GM18519 (cell line): Measurements from ENCODE around the gene DEGS1.

Experiments
- ATAC-seq: cut with Tn5 transposase; IDR thresholded peaks from one replicate; pipeline ENCODE4 v1.9.1; 2021; ENCODE audit warnings: mild to moderate bottlenecking, moderate library complexity; ENCODE audit not compliant: unreplicated experiment, low FRiP score

The DEGS1 gene

DNA sequence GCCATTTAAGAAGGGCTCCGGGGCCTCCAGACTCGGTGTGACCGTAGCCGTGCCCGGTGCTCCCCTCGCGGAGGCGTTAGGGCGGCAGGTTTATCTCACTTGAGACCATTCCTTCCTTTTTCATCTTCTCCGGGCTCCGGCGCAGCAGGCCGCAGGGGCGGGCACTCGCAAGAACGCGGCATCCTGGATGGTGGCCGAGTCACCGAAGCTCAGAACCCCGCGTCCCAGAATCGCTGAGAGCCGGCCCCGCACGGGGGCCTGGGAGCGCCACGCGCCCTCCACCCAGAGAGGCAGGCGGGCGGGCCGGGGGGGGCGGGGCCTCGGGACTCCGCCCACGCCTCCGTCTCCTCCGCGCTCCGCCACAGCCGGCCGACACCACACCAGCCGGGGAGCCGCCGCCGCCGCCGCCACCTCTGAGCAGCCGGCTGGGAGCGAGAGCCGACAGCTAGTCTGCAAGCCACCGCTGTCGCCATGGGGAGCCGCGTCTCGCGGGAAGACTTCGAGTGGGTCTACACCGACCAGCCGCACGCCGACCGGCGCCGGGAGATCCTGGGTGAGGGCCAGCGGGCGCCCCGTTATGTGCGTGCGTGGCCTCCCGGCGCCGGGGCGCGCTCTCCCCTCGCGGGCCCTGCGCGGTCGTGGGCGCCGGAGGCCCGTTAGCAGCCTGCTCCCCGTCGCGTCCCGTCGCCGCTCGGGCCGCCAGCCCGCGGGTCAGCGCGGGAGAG is at the start of gene DEGS1:
Gene DEGS1 (plus strand): TSS at position 375 of the 725 bp plus-strand sequence. CDS start 97 bp downstream, at position 472.
- peak; percentile 35 for ATAC-seq

DNA sequence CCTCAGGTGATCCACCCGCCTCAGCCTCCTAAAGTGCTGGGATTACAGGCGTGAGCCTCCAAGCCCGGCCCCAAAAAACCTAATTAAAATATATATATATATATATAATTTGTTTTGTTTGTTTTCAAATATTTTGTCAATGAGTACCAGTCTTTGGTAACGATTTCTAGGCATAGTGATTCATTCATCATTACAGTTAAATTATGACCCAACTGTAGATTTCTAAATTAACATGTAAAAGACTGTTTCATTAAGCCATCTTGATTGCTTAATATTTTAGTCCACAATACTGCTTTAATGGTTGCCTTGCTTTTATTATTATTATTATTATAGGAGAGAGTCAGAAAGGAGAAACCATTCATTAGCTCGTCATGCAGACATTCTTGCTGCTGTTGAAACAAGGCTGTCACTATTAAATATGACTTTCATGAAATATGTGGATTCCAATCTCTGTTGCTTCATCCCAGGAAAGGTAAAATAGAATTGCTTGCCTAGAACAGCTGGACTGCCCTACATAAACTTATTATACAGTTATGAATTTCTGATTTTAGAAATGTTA is 49.2 kb upstream of the DEGS1 start:
- no peak for ATAC-seq

DNA sequence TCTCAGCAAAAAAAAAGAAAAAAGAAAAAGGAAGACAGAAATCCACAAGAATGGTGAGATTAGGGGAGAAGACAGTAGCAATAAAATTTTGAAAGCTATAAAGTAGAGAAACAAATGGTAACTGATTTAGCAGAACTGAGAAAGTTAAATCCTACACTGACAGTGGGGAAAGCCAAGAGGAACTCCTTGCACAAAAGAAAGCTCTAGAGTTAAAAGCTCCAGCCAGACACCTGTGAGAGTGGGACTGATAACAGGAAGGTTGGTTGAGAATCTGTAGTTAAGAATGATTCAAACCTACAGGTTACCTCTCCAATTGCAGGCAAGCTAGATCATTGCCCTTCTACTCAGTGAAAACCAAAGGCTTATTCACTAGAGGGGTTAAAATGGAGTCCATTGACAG is 45.5 kb upstream of the DEGS1 start:
- ATAC-seq = no peak

DNA sequence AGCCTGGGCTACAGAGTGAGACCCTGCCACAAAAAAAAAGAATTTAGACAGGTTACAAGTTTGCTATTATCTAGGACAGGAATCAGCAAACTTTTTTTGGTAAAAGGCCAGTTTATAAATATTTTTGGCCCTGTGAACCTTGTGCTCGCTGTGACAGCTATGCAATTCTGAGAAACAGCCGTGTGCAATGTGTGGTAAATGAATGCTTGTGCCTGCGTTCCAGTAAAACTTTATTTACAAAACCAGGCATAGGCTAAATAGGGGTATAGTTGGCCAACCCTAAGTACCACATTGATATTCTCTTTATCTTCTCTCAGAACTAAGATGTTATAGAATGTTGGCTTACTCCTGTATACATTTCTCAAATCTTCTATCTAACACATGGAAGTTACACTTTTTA is 44.8 kb upstream of the DEGS1 start:
- no peak for ATAC-seq

DNA sequence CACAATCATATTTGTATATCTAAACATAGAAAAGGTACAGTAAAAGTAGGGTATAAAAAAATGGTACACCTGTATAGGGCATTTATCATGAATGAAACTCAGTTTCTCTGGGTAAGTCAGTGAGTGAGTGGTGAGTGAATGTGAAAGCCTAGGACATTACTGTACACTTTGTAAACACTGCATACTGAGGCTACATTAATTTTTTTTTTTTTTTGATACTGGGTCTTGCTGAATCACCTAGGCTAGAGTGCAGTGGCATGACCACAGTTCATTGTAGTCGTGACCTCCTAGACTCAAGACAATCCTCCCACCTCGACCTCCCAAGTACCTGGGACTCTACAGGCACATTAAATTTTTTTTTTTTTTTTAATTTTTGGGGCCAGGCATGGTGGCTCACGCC is 41.3 kb upstream of the DEGS1 start:
- ATAC-seq = no peak

DNA sequence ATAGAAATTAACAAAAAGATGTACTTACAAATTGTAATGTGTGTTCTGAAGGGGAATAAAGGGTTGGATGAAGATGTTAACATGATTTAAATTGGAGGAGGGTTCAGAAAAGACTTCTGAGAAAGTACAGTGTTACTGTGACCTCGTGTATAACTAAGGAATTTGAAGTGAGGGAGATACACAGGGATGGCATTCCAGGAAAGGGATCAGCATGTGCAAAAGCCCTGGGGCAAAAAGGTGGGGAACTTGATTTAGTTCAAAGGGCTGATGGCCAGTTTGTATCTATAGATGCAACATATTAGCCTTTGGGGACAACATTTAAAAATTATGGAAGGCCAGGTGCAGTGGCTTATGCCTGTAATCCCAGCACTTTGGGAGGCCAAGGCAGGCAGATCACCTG is 33.3 kb upstream of the DEGS1 start:
- ATAC-seq = no peak

DNA sequence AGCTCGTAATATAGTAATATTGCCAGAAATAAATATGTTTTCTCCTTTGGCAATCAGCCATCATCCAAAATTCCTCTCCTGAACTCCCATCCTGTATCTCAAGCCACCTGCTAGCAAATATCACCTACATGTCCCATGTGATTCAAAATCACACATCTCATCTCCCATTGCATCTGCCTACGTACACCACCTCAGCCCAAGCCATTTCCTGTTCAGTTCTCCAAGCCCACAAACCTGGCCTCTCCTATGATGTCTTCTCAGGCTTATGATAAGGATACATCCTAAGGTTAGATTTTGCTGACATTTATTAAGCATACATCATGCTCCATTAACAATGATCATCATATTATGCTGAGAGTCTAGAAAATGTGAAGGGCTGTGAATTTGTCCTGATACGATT is 31.9 kb upstream of the DEGS1 start:
- ATAC-seq = no peak

DNA sequence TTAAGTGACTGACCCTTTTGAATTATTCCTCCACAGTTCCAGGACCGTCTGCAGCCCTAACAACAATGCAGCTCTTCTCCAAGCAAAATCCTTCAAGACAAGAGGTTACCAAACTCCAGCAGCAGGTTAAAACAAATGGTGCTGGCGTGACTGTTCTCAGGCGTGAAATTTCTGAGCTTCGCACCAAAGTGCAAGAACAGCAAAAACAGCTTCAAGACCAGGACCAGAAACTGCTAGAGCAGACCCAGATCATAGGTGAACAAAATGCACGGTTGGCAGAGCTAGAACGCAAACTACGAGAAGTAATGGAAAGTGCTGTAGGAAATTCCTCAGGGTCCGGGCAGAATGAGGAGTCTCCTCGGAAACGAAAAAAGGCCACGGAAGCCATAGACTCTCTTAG is 25.7 kb upstream of the DEGS1 start:
- ATAC-seq = no peak

DNA sequence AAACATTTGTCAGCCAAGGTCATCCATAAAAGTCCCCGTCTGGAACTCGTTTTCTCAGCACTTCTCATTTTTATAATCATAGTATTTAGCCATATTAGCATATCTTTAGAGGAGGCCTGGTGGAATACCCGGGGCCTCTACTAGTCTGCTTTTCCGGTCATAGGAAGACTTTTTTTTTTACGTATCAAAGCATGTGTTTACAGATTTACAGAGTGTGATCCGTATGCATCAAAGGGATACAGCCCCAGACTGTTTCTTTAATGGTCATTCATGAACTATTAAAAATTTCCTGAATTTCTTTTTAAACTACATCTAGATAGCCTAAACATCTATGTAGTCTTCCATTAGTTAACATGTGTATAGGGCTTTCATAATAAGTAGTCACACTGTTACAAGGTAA is 23.5 kb upstream of the DEGS1 start:
- no peak for ATAC-seq

DNA sequence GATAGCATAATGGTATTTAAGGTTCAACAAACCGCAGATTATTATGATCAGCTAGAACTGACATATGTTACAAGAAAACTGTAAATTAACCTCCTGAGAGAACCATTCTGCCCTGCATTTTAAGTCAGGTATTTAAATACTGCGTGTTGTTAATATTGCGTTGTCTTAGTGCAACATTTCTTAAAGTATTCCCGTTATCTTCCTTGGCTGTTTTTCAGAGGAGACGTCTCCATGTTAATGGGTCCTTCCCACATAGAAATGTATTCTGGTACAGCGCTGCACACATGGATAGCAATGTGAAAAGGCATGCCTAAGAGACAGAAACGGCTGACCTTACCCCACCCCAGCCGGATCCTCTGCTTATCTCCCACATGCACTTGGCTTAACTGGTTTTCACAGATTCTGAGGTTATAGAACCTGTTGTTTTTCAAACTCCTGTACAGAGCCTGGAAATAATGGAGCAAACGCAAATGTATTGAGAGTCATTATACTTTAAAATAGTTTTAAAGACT is 22.8 kb upstream of the DEGS1 start:
- no peak for ATAC-seq

DNA sequence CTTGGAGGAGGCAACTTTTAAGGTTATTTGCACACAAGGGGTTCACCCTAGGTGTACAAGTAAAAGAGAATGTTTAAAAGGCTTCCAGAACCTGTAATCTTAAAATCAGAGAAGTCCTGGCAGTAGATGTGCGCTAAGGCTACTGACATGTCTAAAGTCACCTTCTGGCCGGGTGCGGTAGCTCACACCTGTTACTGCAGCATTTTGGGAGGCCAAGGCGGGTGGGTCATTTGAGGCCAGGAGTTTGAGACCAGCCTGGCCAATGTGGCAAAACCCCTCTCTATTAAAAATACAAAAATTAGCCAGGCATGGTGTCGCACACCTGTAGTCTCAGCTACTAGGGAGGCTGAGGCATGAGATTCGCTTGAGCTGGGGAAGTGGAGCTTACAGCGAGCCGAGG is 20.3 kb upstream of the DEGS1 start:
- no peak for ATAC-seq

DNA sequence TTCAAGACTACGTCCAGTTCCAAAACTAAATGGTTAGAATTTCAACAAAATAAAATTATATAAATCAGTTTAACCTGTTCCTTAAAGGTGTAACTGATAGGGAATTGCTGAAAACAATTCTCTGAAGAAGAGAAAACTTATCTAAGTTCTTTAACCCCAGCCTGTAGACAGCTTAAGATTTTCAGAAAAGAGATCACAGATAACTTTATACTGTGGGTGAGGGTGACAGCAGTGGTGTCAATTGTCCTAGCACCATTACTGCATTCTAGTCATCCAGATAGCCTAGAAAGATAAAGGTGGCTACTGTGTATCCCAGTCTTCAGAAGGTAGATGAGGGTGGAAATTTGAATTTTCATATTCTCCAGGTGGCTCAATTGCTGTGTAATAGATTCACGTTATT is 19.7 kb upstream of the DEGS1 start:
- no peak for ATAC-seq

DNA sequence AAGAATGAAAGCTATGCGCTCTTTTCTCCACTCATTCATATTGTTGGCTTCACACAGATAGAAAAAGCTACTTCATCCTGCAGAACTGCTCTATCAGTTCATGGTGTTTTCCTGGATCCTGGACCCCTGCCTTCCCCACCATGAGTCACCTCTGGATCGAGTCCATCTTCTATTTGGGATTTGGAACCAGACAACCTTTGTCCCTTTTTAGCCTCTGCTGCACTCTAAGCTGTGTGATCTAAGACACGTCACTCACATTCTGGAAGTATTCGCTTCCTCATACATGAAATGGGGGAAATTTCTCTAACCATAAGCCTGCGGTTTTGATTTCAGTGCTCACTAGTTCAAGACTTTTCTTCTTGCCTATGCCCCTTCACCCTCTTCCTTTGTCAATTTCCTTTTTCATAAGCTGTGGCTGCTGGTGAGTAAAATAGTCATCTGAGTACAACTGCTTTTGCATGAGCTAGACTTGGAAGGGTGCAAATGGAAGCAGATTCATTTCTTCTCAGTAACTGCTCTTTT is 14.1 kb upstream of the DEGS1 start:
- peak; percentile 90 for ATAC-seq

DNA sequence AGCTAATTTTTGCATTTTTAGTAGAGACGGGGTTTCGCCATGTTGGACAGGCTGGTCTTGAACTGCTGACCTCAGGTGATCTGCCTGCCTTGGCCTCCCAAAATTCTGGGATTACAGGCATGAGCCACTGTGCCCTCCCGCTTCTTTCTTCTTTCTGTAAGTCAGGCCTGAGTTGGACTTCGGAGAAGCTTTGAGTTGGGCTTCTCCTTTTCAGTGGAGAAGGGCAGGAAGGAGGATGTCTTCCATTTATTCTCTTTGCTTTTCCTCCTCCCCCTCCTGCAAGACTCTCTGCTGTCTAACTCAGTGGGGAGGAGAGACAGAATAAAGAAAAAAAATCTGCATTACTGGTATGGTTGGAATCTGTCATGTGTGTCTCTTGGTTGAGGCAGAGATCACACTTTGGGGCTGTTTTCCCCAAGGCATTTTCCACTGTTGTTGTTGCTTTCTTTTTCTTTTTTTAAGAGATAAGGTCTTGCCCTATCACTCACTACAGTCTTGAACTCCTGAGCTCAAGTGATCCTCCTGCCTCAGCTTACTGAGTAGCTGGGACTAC is 13.2 kb upstream of the DEGS1 start:
- no peak for ATAC-seq

DNA sequence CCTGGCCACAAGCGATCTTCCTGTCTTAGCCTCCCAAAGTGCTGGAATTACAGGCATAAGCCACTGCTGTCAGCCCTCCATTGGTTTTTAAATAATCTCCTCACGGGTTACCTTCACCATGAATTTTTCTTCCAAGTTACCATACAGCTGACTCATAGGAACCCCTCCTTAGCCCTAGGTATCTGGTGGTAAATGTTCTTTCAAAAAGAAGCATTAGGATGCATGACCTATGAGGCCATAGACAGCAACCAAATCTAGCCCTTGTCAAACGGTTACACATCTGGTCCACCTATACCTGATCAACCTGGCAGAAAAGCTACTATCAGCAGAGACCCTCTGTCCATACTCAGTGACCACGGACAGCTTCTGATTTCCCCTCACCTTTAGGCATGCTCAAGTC is 12.7 kb upstream of the DEGS1 start:
- ATAC-seq = no peak

DNA sequence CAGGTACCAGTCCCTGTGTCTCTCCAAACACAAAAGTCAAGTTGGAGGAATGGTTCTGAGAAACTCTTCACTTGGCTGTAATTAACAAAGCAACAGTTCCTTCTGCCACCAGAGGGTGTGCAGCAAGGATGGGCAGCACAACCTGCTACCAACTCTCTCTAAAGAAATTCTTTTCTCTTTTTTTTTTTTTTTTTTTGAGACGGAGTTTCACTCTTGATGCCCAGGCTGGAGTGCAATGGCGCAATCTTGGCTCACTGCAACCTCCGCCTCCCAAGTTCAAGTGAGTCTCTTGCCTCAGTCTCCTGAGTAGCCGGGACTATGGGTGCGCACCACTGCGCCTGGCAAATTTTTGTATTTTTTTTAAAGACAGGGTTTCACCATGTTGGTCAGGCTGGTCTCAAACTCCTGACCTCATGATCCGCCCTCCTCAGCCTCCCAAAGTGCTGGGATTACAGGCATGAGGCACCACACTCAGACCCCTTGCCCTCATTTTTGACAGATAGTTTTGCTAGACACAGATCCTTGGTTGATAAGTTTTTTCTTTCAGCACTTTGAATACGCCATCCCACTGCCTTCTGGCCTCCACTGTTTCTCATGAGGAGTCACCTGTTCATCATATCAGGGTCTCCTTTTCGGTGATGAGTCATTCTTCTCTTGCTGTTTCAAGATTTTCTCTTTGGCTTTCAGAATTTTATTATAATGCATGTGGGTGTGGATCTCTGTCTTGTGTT is 12.1 kb upstream of the DEGS1 start:
- ATAC-seq = no peak

DNA sequence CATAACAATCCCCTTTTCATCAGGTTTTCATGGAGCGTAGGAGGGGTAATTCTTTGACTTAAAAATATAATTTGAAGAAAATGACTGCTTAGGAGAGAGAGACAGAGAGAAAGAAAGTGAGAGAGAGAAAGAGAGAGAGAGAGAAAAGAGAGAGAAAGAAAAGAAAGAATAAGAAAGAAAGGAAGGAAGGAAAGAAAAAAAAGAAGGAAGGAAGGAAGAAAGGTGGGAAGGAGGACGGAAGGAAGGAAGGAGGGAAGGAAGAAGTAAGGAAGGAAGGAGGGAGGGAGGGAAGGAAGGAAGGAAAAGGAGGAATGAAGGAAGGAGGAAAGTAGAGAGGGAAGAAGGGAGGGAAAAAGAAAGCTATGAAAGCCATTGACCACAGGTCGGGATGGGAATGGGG is 10.8 kb upstream of the DEGS1 start:
- no peak for ATAC-seq

DNA sequence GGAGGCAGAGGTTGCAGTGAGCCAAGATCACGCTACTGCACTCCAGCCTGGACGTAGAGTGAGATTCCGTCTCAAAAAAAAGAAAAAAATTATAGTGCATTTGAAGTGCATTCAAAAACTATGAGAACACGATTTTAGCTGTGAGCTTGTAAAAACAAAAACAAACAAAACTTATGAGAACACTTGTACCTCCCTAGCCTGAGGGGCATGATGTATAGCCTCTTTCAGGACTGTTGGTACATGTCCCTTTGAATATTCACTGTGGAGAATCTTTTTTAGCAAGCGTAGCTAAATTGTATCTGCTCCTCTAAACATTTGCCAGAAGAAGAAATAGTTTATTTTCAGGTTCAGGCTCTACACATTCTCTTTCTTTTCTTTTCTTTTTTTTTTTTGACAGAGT is 9.5 kb upstream of the DEGS1 start:
- no peak for ATAC-seq

DNA sequence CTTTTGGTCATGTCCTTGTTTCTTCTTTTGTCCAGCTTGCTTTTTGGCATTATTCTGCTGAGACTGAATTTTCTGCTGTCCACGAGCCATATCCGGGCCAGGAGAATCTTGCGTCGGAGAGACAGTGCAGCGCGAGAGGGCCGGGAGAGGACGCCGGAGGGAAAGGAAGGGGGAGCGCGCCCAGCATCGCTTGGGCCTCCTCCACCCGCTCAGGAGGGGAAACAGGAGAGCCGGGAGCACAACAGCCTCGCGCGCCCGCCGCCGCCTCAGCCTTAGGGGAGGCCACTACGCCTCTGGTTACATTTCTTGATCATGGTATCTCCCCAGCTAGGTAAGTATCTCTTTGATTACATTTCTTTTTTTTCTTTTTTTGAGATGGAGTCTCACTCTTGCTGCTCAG is 7.4 kb upstream of the DEGS1 start:
- ATAC-seq = no peak

DNA sequence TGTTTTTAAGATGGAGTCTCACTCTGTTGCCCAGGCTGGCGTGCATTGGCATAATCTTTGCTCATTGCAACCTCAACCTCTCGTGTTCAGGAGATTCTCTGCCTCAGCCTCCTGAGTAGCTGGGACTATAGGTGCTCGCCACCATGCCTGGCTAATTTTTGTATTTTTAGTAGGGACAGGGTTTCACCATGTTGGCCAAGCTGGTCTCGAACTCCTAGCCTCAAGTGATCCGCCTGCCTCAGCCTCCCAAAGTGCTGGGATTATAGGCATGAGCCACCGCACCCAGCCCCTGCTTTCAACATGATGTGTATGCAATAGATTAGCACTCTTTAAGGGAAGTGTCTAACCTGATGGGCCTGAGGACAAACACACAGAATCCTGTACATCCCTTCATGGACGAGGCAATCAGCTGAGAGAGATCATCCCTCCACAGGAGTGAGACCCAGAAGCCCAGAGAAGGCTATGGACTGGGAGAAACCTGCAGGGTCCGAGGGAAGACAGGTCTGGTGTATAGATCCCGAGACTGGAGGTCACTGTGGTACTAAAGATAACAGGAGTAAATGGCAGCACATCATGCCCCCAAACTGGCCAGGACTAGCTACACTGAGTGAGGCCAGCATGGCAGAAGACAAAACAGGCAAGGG is 5.6 kb upstream of the DEGS1 start:
- no peak for ATAC-seq

DNA sequence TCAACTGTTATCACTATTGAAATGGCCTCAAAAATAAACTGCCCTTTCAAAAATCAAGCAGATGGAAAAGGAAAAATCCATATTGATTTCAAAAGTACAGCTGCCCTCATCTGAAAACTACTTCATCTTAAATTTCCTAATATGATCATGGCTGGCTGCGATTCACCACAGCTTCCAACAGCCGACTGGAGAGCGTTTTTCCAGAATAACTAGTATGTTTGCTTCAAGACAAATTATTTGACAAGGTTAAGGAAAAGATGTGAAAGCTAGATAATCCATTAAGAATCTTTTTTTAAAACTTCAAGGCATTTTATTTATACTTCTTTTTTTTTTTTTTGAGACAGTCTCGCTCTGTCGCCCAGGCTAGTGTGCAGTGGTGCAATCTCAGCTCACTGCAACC is 4.1 kb upstream of the DEGS1 start:
- ATAC-seq = no peak
